ENCODE results near the gene FDCSP. TPM values are rescaled to one million over a fixed set of nuclear protein-coding genes. Genes with fewer than 3 reads are reported as not detected.

The FDCSP gene
- total and polyA plus RNA-seq, 2 of the 13 experiments (the other 11 are each of a cell fraction or from before 2014, with no cell fraction given), result not detected

GRCh38 chr4:70197842-70198241 lies 28.1 kb upstream of the FDCSP start (continued):
- no peak for TF ChIP-seq MEIS1 (CRISPR knock-in tag; IDR thresholded peaks at IDR 0.05; ENCODE audit: borderline replicate concordance)
- TF ChIP-seq MIER3 (CRISPR knock-in tag; IDR thresholded peaks at IDR 0.05; ENCODE audit: borderline replicate concordance), result no peak
- TF ChIP-seq YEATS2 (CRISPR knock-in tag; IDR thresholded peaks at IDR 0.05; ENCODE audit: borderline replicate concordance), result no peak
- no peak for TF ChIP-seq NFKB2 (CRISPR knock-in tag; IDR thresholded peaks at IDR 0.05; ENCODE audit: borderline replicate concordance)
- TF ChIP-seq, protein P1, sequence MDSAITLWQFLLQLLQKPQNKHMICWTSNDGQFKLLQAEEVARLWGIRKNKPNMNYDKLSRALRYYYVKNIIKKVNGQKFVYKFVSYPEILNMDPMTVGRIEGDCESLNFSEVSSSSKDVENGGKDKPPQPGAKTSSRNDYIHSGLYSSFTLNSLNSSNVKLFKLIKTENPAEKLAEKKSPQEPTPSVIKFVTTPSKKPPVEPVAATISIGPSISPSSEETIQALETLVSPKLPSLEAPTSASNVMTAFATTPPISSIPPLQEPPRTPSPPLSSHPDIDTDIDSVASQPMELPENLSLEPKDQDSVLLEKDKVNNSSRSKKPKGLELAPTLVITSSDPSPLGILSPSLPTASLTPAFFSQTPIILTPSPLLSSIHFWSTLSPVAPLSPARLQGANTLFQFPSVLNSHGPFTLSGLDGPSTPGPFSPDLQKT (CRISPR knock-in tag; IDR thresholded peaks at IDR 0.05; ENCODE audit: borderline replicate concordance), result no peak
- TF ChIP-seq ZNF749 (CRISPR knock-in tag; IDR thresholded peaks at IDR 0.05; ENCODE audit: borderline replicate concordance), result no peak
- TF ChIP-seq ZNF205 (CRISPR knock-in tag; IDR thresholded peaks at IDR 0.05), result no peak
- TF ChIP-seq, protein P2, sequence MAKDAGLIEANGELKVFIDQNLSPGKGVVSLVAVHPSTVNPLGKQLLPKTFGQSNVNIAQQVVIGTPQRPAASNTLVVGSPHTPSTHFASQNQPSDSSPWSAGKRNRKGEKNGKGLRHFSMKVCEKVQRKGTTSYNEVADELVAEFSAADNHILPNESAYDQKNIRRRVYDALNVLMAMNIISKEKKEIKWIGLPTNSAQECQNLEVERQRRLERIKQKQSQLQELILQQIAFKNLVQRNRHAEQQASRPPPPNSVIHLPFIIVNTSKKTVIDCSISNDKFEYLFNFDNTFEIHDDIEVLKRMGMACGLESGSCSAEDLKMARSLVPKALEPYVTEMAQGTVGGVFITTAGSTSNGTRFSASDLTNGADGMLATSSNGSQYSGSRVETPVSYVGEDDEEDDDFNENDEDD (CRISPR knock-in tag; IDR thresholded peaks at IDR 0.05; ENCODE audit: borderline replicate concordance), result no peak
- no peak for TF ChIP-seq ZSCAN29 (CRISPR knock-in tag; conservative IDR thresholded peaks at IDR 0.05)
- TF ChIP-seq ZNF121 (CRISPR knock-in tag; IDR thresholded peaks at IDR 0.05), result no peak
- TF ChIP-seq ZNF354B (CRISPR knock-in tag; IDR thresholded peaks at IDR 0.05), result no peak
- no peak for TF ChIP-seq ZNF512 (CRISPR knock-in tag; IDR thresholded peaks at IDR 0.05)
- TF ChIP-seq SETDB1 (CRISPR knock-in tag; IDR thresholded peaks at IDR 0.05; ENCODE audit: borderline replicate concordance), result no peak
- no peak for TF ChIP-seq GATA4 (IDR thresholded peaks at IDR 0.05; ENCODE audit: borderline replicate concordance, low read depth)
- TF ChIP-seq GABPB1 (CRISPR knock-in tag; IDR thresholded peaks at IDR 0.05), result no peak
- no peak for TF ChIP-seq CC2D1A (CRISPR knock-in tag; IDR thresholded peaks at IDR 0.05)
- TF ChIP-seq NFE2 (CRISPR knock-in tag; IDR thresholded peaks at IDR 0.05), result no peak
- TF ChIP-seq CREB1 (IDR thresholded peaks at IDR 0.05), result no peak
- no peak for TF ChIP-seq CREB1 (CRISPR knock-in tag; IDR thresholded peaks at IDR 0.05)
- TF ChIP-seq DR1 (CRISPR knock-in tag; IDR thresholded peaks at IDR 0.05), result no peak
- TF ChIP-seq JUN (CRISPR knock-in tag; IDR thresholded peaks at IDR 0.05), result no peak
- TF ChIP-seq SMAD9 (CRISPR knock-in tag; IDR thresholded peaks at IDR 0.05), result no peak
- TF ChIP-seq ZBTB1 (CRISPR knock-in tag; IDR thresholded peaks at IDR 0.05; ENCODE audit: borderline replicate concordance), result no peak
- TF ChIP-seq ZSCAN31 (CRISPR knock-in tag; IDR thresholded peaks at IDR 0.05; ENCODE audit: low read depth), result no peak
- no peak for TF ChIP-seq ZNF746 (CRISPR knock-in tag; IDR thresholded peaks at IDR 0.05)
- no peak for TF ChIP-seq ZNF839 (CRISPR knock-in tag; IDR thresholded peaks at IDR 0.05; ENCODE audit: borderline replicate concordance)
- TF ChIP-seq PHF8 (CRISPR knock-in tag; IDR thresholded peaks at IDR 0.05), result peak; percentile 38
- no peak for TF ChIP-seq MXD4 (CRISPR knock-in tag; IDR thresholded peaks at IDR 0.05)
- no peak for TF ChIP-seq ZNF557 (CRISPR knock-in tag; IDR thresholded peaks at IDR 0.05)
- no peak for TF ChIP-seq NCOA5 (CRISPR knock-in tag; IDR thresholded peaks at IDR 0.05)
- no peak for TF ChIP-seq ZNF619 (CRISPR knock-in tag; IDR thresholded peaks at IDR 0.05)

Measured in HepG2 (cell line).